ENCODE results near the gene ADTRP.

The ADTRP gene

DNA sequence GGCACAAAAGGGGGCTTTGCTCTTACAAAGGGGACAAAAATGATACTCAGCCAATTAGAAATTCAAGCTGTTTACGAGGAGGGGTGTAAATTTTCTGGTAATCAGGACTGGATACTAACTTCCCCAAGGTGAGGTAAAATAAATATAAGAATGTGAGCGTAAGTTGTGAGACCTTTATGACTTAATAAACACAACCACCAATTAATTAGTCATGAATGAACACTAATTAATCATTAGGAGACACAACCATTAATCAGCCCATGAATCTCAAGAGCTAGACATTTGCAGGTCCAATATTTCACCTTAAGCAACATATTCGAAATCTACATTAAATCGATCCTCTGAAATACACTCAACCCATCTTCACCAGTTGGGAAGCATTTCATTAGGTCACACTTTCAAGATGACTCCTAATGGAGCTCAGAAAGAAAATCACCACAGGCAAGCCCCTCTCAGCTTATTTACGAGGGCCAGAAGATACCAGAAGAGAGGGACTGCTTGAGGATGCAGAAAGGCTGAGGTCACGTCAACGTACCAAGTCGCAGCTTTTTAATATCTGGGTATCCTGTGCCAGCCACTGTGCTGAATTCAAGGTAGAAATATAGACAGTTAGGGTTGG, 2.7 kb downstream of the ADTRP start:
- DNase-seq (ENCODE audit: extremely low read depth in 1 of 2, low read depth in 1 of 2) = no peak

DNA sequence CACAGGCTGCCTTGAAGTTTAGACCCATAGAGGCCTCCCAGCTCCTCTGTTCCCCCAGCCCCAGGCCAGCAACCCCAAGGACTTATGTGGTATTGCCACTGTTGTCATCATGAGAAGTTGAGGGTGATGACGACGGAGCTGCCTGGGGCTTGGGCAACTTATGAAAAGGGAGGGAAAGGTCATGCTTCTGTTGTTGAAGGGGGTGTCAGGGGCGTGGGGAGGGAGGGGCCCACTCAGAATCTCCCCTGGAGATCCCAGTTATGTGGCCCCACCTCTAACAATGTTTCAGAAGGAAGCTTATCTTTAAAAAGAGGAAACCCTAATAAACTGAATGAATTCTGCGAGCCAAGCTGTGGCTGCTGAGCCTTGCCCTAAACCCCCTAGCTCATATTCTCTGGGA, 4.2 kb downstream of the ADTRP start:
- no peak for DNase-seq (ENCODE audit: extremely low read depth in 1 of 2, low read depth in 1 of 2)

DNA sequence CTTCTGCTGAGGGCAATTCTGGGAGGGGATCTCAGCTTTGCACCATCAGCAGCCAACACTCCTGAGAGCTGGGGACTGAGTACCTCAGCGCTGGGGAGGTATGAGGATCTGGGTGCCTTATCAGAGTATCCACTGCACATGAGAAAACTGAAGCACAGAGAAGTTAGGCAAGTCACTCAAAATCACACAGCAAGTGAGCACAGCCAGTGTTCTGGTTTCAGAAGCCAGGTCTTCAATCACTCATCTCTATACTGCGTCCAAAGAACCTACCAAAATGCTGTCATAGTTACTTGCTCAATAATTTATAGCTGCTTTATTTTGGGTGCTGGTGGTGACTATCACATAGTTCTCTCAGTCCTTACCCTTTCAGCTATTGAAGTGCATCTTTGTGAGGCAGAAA, 5.0 kb downstream of the ADTRP start:
- no peak for DNase-seq (ENCODE audit: extremely low read depth in 1 of 2, low read depth in 1 of 2)

DNA sequence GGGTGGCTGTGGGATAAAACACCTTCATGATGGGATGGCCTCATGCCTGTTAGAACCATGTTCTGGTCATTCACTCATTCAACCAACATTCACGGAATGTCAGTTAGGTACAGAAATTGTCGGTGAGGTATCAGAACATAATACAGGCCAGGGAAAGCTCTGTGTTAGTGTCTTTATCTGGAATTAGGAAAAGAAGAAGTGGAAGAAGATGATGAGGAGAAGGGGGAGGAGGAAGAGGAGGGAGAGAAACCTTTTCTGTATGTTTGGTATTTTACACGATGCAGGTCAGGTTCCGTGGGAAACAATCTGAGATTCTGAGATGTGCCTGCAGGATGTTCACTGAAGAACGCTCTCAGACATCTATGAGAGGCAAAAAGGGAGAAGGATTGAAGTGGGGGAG, 5.6 kb downstream of the ADTRP start:
- no peak for DNase-seq (ENCODE audit: extremely low read depth in 1 of 2, low read depth in 1 of 2)

DNA sequence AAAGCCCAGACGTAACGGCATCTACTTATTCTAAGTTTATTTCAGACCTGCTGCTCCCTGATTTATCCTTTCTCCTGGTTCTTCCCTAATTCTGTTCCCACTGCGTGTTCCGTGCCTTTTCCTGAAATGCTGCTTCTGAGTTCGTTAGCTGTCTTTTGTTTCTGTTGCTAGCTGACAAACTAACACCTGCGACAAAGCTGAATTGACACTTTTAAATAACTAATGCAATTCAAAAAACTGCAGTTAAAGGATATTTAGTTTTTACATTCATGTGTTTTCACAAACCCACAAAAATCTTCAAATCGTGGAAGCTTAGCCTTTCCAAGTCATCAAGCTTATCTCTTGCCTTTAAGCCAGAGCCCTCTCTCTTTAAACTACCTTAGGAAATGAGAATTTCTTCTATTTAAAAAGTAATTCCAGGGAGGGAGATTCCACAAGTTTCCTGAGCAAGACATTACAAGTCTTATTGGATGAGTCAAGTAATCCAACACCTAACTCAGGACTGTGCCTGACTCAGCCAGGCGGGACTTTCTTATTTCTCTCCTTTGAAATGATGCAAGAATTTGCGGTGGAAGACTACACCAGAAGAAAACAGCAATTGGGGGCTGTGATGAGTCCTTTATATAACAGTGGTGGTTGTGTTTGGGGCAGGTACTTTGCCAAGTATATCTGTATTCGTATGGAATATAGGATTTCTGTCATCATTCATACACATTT, 6.3 kb downstream of the ADTRP start:
- DNase-seq (ENCODE audit: extremely low read depth in 1 of 2, low read depth in 1 of 2) = no peak

DNA sequence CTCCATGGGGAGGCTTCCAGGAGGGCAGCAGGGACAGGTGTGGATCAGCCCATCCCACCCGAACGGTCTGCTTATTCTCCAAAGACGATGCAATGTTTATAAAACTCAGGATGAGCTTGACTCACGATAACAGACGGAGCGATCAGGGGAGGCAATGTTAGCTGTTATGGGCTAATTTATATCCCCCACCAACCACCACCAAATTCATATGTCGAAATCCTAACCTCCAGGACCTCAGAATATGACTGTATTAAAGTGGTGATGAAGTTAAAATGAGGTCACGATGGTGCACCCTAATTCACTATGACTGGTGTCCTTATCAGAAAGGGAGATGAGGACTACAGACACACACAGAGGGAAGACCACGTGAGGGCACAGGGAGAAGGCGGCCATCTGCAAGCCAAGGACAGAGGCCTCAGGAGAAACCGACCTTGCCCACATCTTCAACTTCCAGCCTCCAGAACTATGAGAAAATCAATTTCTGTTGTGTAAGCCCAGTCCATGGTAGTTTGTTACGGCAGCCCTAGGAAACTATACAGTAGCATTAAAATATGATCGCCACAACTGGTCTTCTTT, 7.0 kb downstream of the ADTRP start:
- no peak for DNase-seq (ENCODE audit: extremely low read depth in 1 of 2, low read depth in 1 of 2)

DNA sequence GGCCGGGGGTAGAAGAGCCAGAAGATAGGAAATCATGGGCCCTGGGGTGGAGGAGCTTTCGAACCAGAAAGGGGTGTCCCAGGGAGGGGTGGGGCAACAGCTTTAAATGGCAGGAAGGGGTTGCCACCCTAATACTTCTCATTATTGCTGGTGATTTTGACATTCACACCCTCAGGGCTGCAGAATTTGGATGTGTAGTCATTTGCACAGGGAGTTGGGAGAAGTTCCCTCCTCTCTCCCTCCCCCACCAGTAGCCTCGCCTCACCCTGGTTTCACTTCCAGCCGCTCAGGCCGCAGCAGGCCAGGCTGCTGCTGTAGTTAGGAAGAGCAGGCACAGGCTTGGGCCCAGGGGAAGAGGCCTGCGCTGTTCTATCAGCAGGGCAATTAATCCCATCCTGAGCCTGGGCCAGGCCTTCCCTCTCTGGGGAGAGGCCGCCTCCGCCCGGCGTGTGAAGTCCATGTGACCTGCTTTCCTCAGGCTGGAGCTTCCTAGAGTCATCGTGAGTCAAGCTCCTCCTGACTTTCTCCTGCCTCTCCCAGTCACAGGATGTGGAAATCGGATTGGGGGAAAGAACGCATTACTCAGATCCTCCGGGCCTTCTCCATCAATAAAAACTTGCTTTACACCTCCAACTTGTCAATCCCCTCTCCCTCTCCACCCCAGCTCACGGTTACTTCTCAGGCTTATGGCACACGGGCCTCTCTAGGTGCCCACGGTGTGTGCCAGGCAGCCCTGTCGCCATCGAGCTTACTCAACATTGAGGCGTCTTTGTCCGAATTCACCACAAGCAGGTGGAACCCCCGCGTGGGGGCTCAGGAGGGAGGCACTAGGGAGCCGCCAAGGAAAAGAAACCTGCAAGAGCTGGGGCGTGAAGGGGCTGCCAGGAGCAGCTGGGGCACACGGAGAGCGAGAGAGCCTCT, 7.8 kb downstream of the ADTRP start:
- no peak for DNase-seq (ENCODE audit: extremely low read depth in 1 of 2, low read depth in 1 of 2)

DNA sequence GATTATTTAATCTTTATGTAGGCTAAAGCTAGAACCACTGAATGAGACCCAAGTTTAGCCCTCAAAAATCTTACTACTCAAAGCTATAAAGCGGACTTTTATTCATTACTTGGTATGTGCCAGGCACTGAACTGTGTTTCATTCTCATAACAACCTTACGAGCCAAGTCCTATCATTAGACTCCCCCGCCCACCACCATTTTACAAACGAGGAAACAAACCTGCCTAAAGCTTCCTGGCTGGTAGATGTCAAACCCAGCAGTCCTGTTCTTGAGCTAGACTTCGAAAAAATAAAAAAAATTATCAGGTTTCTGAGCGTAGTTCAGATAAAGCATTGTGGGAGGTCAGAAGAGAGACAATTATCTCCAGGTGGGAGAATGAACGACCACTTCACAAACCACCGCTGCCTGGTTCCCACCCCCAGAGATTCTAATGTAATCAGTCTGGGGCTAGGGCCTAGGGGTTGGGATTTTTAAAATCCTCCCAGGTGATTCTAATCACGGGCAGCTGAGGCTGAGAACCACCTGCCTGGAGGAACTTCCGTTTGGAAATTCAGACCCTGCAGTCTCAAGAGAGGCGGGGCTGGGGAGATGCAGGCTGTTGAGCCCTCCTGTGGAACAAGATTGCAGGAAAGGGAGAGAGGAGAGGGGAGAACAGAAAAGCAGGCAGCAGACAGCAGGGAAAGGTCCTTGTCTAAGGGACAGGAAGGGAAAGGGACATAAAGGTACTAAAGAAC, 8.6 kb downstream of the ADTRP start:
- no peak for DNase-seq (ENCODE audit: extremely low read depth in 1 of 2, low read depth in 1 of 2)

DNA sequence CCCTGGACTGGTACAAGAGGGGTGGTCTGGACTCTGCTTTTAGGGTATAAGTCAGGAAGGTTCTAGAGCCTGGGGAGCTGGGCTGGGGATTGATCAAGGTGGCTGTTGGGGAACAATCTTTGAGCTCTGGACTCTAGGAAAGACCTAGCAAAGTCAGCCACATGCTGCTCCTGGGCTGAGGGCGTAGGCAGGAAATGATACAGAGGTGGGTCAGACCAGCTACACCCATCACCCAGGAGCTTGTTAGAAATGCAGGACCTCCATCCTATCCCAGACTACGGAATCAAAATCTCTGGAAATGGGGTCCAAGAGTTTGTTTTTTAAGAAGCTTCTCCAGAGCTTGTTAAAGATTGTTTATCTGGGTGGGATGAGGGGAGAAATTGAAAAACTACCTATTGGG, 9.4 kb downstream of the ADTRP start:
- DNase-seq (ENCODE audit: extremely low read depth in 1 of 2, low read depth in 1 of 2) = no peak

DNA sequence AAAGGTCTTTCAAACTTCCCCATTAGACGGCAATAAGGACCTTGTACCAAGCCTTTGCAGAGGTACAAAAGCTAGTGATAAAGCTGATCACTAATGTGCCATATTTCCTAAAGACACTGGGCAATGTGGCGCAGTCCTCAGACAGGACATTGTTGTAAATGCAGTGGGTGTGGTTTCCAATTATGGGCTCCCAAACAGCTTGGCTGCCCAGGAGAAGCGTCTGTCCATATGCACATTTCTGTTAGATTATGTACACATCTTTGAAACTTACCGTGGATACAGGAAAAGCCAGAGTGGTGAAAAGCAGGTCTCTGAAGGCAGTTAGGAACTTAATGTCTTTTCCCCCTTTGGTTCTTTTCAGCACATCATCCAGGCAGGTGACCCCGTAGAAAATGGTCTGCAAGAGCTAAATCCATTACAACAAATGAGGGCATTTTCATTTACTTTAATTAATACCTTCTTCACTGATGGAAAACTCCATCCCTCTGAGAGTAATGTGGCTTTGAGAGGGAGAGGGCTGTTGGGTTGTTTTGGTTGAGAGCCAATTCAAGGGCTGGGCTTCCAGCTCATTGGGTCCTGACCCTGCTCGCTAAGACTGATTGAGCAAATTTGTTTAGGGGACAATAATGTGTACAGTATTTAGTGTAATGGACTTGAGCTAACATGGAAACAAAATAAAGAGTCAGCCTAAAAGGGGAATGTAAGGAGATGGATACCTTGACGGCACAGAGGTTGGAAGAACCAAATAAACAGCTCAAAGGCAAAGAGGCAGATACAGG, 10.4 kb downstream of the ADTRP start:
- no peak for DNase-seq (ENCODE audit: extremely low read depth in 1 of 2, low read depth in 1 of 2)

DNA sequence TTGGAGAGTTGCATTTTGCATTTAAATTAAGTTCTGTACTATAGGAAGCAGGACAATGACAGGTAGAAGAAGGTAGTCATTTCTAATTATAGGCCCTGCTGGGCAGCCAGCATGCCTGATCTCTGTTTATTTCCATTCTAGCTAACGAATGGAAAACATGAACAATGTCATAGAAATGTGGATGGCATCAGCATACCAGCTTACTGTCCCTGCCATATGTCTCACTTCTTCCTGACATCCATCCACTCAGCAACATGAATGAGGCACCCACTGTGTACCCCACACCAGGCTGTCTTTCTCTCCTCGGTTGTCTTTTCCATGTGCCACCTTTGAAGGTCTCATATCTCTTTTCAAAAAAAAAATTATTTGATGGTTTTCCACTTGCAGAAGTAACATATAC, 11.1 kb downstream of the ADTRP start:
- DNase-seq (ENCODE audit: extremely low read depth in 1 of 2, low read depth in 1 of 2) = no peak

DNA sequence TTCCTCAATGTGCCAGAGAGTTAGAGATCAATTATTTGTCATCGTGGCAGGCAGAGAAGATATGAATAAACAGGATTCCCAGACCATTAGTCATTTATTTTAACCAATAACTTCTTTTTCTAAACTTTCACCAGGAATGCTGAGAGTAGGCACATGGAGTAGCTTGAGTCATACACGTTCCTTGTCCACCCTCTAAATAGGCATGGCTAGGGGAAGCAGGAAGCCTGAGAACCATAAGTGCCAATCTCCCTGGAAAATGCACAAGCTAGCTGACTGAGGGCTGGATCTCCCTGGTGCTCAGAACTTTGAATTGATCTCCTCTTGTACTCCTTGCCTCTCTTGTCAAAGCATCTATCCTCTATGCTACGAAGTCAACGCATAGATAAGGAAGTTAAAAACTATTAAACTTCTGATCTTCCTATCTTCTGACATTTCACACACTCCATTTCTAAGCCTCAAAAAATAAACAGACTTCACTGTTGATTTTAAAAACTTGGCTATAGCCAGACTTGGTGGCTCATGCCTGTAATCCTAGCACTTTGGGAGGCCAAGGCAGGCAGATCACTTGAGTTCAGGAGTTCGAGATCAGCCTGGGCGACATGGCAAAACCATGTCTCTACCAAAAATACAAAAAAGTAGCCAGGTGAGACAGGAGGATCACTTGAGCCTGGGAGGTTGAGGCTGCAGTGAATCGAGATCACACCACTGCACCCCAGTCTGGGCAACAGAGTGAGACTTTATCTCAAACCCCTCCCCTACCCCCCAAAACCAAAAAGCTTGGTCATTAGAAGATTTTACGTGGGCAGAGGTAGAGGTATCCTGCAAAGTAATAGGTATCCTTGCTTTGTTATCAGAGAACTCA, 11.8 kb downstream of the ADTRP start:
- no peak for DNase-seq (ENCODE audit: extremely low read depth in 1 of 2, low read depth in 1 of 2)

DNA sequence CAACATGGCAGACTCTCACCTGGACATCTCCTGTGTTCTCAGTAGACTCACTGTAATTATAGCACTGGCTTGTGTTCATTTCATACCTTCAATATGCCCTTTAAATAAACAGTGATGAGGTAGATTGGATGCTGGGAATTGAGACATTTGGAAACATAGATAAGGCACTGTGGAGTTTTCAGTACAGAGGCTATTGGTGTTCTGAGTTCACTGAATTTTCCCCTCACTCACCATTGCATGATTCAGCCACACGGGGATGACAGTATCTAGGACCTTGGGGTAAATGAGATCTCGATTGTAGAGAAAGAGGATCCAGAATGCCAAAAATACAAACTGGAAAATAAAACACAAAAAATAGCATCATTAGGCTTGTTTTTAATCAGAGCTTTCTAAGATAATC, 12.6 kb downstream of the ADTRP start:
- no peak for DNase-seq (ENCODE audit: extremely low read depth in 1 of 2, low read depth in 1 of 2)

DNA sequence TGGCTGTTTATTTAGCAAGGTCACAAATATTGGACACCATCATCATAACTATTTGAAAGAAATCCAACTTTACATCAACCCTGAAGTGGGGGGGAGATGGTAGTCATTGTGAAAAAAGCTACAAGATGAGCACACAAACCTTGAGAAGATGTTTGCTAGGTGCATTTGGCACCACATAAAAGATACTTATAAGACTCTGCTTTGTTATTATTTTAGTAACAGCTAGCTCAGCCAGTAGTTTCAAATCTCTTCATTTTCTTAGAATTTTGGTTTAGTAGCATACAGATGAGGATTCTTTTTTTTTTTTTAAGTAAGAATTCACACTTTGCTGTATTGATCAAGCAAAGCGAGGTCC, 14.4 kb downstream of the ADTRP start:
- no peak for DNase-seq (ENCODE audit: extremely low read depth in 1 of 2, low read depth in 1 of 2)

DNA sequence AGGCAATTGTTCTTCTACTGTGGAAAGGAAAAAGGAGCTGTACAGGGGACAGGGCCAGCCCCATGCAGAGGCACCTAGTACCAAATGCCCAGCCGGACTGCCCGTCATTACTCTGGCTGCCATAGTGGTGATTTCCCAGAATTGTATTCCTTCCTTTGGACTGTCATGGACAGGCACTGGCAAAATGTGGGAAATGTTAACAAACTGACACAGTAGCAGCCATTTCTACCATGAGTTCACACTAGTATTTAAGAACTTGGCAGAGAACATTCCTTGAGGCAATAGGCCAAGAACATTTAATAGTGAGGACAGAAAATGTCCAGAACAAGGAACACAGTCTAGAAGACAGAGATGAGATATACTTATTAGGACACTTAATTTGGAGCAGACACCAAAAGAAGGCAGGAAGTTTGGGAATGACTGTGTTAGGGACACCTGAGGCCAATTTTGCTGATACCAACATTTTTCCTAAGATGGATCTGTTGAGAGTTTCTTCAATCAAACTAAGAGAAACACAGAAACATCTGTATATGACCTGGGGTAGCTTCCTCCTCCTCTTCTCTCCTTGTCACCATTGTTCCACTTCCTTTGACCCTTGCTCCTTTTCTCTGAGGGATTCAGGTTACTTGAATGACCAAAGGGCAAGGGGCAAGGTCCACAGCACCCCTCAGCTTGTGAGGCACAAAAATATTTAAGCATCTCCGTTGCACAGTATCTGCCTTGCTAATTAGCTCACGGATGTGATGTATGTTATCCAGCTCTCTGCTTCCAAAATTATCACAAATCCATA, 14.9 kb downstream of the ADTRP start:
- DNase-seq (ENCODE audit: extremely low read depth in 1 of 2, low read depth in 1 of 2) = no peak

DNA sequence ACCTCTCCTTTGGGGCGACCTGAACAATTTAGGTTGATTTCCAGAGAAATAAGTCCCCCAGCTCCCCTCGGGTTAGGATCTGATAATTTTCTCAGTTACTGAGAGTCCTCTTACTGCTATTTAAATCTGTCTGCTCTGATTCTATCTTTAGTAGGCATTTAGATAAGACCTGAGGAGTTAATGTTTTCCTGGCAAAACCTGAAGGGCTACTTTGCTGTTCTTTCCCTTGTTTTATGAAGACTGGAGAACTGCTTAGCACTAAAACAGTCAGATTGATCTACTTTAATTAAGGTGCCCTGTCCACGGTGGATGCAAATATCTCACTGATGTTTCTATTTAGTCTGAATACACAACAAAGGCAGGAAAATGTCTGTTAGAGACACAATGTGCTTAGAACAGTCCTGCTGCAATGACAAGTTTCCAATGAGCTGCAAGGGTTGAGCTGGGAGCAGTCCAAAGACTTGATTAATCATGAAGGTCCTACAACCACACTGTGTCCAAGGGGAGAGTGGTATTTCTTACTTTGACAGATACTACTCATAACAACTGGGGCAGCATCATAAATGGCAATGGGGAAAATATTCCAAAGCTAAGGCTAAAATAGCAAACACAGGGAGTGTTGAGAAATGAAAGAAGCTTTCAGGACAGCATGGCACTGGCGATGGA, 15.7 kb downstream of the ADTRP start:
- no peak for DNase-seq (ENCODE audit: extremely low read depth in 1 of 2, low read depth in 1 of 2)

DNA sequence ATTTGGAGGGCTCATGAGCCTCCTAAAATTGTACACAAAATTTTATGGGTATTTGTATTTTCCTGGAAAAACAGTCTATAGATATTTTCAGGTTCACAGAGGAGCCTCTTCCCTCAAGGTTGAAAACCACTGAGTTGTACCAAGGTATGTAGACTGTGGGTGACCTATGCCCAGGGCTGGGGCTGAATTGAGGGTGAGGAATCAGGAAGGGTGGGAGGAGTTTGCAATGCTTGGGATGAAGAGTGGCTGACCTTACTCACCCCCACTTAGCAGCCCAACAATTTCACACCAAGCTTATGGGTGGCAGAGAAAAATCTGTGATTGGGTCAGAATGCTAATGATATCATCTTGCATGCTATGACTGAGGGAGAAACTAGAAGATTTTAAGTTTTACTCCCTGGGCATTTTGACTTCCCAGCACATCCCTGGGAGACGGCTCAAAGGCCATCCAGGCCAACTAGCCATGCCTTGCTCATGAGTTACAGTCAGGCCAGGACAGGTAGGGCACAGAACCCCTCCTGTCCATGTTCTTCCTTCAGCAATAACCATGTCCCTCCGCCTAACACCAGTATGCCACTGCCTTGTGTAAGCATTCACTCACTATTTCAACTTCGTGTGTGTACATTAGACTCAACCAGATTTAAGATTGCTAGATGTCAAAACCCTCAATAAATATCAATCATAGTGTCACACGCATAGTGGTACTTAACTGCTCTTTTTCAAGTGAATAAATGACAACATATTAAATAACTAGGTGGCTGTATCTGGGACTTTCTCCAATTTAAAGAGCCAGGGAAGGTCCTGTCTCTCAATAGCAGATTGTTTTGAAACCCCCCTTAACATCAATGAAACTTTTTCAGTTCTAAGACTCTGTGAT, 16.6 kb downstream of the ADTRP start:
- no peak for DNase-seq (ENCODE audit: extremely low read depth in 1 of 2, low read depth in 1 of 2)

Measured in stimulated activated CD8-positive, alpha-beta memory T cell treated with anti-CD3 and anti-CD28 coated beads, Interleukin-7, amount 100 ng/mL, for 48 hours (primary cell).